DND-41 (cell line): Measurements from ENCODE around the gene CALCOCO1.

Experiments
- ATAC-seq: fragments of 200-7000 bp; cut with Tn5 transposase; 3 replicates; pipeline ENCODE4 v1.9.1; 2021; ENCODE audit warnings: low read depth; ENCODE audit not compliant: insufficient read depth
- DNase-seq: peaks from one replicate; pipeline ENCODE4 v3.0.0-alpha.2; 2020
- H2AFZ ChIP-seq: 2 replicates; pipeline ENCODE4 v1.6.0; 2012; ENCODE audit warnings: low read depth, low read length
- H3K27ac ChIP-seq: 2 replicates; pipeline ENCODE4 v1.5.1; 2012; ENCODE audit warnings: low read length, inconsistent platforms
- H3K27me3 ChIP-seq: fragments of 200-600 bp; sonication (generic); 2 replicates; pipeline ENCODE4 v1.6.0; 2012; ENCODE audit warnings: low read length, mild to moderate bottlenecking, inconsistent platforms; ENCODE audit not compliant: insufficient read depth, poor library complexity
- H3K36me3 ChIP-seq: 2 replicates; pipeline ENCODE4 v1.5.1; 2012; ENCODE audit warnings: low read length, inconsistent platforms; ENCODE audit not compliant: insufficient read depth
- H3K4me1 ChIP-seq: 2 replicates; pipeline ENCODE4 v1.5.1; 2012; ENCODE audit warnings: mild to moderate bottlenecking, low read length; ENCODE audit not compliant: insufficient read depth
- H3K4me2 ChIP-seq: 2 replicates; pipeline ENCODE4 v1.6.0; 2012; ENCODE audit warnings: mild to moderate bottlenecking, moderate library complexity, low read length, inconsistent platforms; ENCODE audit not compliant: insufficient read depth
- H3K4me3 ChIP-seq, 2 experiments: fragments of 200-600 bp in 1 of 2; shearing (Covaris generic) in 1 of 2; 2 replicates each; pipeline ENCODE4 v1.5.1; 2012 to 2016; ENCODE audit warnings: inconsistent platforms in 2 of 2, low read length in 2 of 2, mild to moderate bottlenecking in 2 of 2, low read depth in 1 of 2, moderate library complexity in 1 of 2
- H3K79me2 ChIP-seq: 2 replicates; pipeline ENCODE4 v1.6.0; 2012; ENCODE audit warnings: low read length, inconsistent platforms; ENCODE audit not compliant: insufficient read depth
- H3K9ac ChIP-seq: 2 replicates; pipeline ENCODE4 v1.6.0; 2012; ENCODE audit warnings: low read depth, mild to moderate bottlenecking, inconsistent platforms, low read length, moderate library complexity
- H3K9me3 ChIP-seq: 2 replicates; pipeline ENCODE4 v1.5.1; 2012; ENCODE audit warnings: low read length, moderate library complexity, mild to moderate bottlenecking, inconsistent platforms; ENCODE audit not compliant: insufficient read depth, severe bottlenecking
- H4K20me1 ChIP-seq: 2 replicates; pipeline ENCODE4 v1.6.0; 2012; ENCODE audit warnings: low read length; ENCODE audit not compliant: insufficient read depth
- CTCF ChIP-seq: IDR thresholded peaks from 2 replicates; pipeline ENCODE4 v1.5.1; 2012; ENCODE audit warnings: borderline replicate concordance, low read length, moderate library complexity, mild to moderate bottlenecking; ENCODE audit not compliant: poor library complexity, severe bottlenecking; ENCODE audit errors: extremely low read depth
- EZH2 ChIP-seq: IDR thresholded peaks from 3 replicates; pipeline ENCODE4 v1.6.1; 2012; ENCODE audit warnings: borderline replicate concordance, low read depth, mild to moderate bottlenecking, moderate library complexity, low read length, inconsistent platforms; ENCODE audit not compliant: severe bottlenecking

Gene CALCOCO1

GRCh38 chr12:53743266-53744129, 16.2 kb upstream of the CALCOCO1 start:
- H4K20me1 ChIP-seq: no peaks in the 10 kb centered on the region
- H3K9me3 ChIP-seq: no peaks in the 10 kb centered on the region
- no peak overlapping the region for H3K27ac ChIP-seq
- no peak overlapping the region for H3K4me2 ChIP-seq
- no peaks in the 10 kb centered on the region for H3K79me2 ChIP-seq
- H3K4me3 ChIP-seq: no peak overlapping the region
- TF ChIP-seq EZH2 (no peak), CTCF (peak; percentile 97)
- H3K4me1 ChIP-seq: peaks cover 9% of the 10 kb centered on the region; the same call in 1 of the 2 replicates
- peaks cover 41% of the 10 kb centered on the region for H3K27me3 ChIP-seq
- H3K9ac ChIP-seq: no peak overlapping the region
- ATAC-seq (peak; percentile 78), DNase-seq (peak; percentile 71)
- H2AFZ ChIP-seq: no peak overlapping the region
- no peaks in the 10 kb centered on the region for H3K36me3 ChIP-seq

- Histone ChIP-seq H3K4me2 (no peak overlapping the region), H3K36me3 (no peaks in the 10 kb centered on the region), H3K4me3 (no peak overlapping the region), H3K9me3 (no peaks in the 10 kb centered on the region), H3K27me3 (peaks cover 38% of the 10 kb centered on the region), H3K27ac (no peak overlapping the region), H4K20me1 (0 out of 2 replicates have a peak, but pooled peaks cover 5% of the 10 kb centered on the region), H3K9ac (no peak overlapping the region), H3K79me2 (no peaks in the 10 kb centered on the region), H3K4me1 (no peaks in the 10 kb centered on the region), H2AFZ (no peak overlapping the region)
- ATAC-seq: no peak
- DNase-seq: no peak
- TF ChIP-seq EZH2 (no peak), CTCF (no peak)
Measured at GRCh38 chr12:53740130-53740491, 12.9 kb upstream of the CALCOCO1 start.

GRCh38 chr12:53739214-53740129, 12.2 kb upstream of the CALCOCO1 start:
- H3K4me2 ChIP-seq: no peak overlapping the region
- DNase-seq (no peak), ATAC-seq (no peak)
- 0 out of 2 replicates have a peak, but pooled peaks cover 5% of the 10 kb centered on the region for H4K20me1 ChIP-seq
- TF ChIP-seq EZH2 (no peak), CTCF (no peak)
- H3K9ac ChIP-seq: no peak overlapping the region
- H3K79me2 ChIP-seq: no peaks in the 10 kb centered on the region
- H3K4me3 ChIP-seq: no peak overlapping the region
- H2AFZ ChIP-seq: no peak overlapping the region
- H3K9me3 ChIP-seq: no peaks in the 10 kb centered on the region
- peaks cover 36% of the 10 kb centered on the region for H3K27me3 ChIP-seq
- no peak overlapping the region for H3K27ac ChIP-seq
- H3K4me1 ChIP-seq: no peaks in the 10 kb centered on the region
- H3K36me3 ChIP-seq: no peaks in the 10 kb centered on the region
